Ovary (tissue), 3 donors: Measurements from ENCODE around the gene C5orf15.

Source experiments
- EP300 ChIP-seq: sonication (generic); formaldehyde crosslinking; IDR thresholded peaks from one replicate; pipeline ENCODE4 v1.6.1; 2017; ENCODE audit warnings: antibody characterized with exemption
- POLR2A ChIP-seq: fragments of 450-650 bp; IDR thresholded peaks from one replicate; pipeline ENCODE4 v1.6.1; 2017; ENCODE audit warnings: antibody characterized with exemption, mild to moderate bottlenecking, moderate library complexity
- TF ChIP-seq, protein P1 (sequence below), 3 donors: fragments of 450-650 bp in 2 of 3; fragments of 200-600 bp in 1 of 3; IDR thresholded peaks; one replicate each; pipeline versions ENCODE4 v1.5.1 to v1.8.0; 2016 to 2022; ENCODE audit warnings: antibody characterized with exemption in 3 of 3, mild to moderate bottlenecking in 1 of 3
- donor health status: DM: no; HTN: no; CAD: no.

DNA sequence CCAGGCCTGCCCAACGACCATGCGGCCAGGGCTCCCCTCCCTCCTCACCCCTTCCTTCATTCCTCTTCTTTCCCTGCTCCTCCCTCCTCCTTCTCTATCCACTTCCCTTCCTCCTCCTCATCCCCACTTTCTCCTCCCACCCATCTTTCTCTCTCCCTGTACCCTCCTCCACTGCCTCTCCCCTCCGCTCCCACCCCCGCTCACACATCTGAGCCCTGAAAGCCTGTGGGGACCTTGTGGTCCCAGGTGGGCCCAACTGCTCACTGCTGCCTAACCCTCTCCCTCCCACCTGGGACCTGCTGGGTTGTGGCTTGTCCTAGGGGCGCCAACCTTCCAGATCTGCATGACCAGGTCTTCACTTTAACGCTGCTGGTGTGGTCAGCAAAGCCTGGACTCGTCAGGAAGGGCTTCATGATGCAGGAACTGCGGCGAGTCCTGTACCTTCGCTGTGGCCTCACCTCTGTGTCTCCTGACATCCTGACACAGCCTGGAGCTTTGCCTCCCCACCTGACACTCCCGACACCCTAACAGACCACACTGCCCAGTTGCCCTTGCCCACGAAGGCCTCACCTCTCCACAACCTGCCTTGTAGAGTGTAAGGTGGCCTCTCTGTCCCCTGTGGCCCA is 34.6 kb downstream of the C5orf15 start:
- TF ChIP-seq, protein P1, sequence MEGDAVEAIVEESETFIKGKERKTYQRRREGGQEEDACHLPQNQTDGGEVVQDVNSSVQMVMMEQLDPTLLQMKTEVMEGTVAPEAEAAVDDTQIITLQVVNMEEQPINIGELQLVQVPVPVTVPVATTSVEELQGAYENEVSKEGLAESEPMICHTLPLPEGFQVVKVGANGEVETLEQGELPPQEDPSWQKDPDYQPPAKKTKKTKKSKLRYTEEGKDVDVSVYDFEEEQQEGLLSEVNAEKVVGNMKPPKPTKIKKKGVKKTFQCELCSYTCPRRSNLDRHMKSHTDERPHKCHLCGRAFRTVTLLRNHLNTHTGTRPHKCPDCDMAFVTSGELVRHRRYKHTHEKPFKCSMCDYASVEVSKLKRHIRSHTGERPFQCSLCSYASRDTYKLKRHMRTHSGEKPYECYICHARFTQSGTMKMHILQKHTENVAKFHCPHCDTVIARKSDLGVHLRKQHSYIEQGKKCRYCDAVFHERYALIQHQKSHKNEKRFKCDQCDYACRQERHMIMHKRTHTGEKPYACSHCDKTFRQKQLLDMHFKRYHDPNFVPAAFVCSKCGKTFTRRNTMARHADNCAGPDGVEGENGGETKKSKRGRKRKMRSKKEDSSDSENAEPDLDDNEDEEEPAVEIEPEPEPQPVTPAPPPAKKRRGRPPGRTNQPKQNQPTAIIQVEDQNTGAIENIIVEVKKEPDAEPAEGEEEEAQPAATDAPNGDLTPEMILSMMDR (IDR thresholded peaks at IDR 0.05): no peak
- TF ChIP-seq POLR2A (no peak), EP300 (no peak)
